ENCODE results near the gene UNC13A. TPM values are rescaled to one million over a fixed set of nuclear protein-coding genes. Genes with fewer than 3 reads are reported as not detected.

Gene UNC13A
- total RNA-seq, 1 donor = under 0.01 TPM

- no peaks in the 10 kb centered on the region for H3K27me3 ChIP-seq (ENCODE audit: insufficient read depth, low read length)
- H3K4me3 ChIP-seq (ENCODE audit: low read length) = no peak overlapping the region
- H3K4me1 ChIP-seq (ENCODE audit: insufficient read depth, low read length) = no peaks in the 10 kb centered on the region
- no peaks in the 10 kb centered on the region for H3K9me3 ChIP-seq (ENCODE audit: low read depth, low read length)
These were observed 55.6 kb downstream of the UNC13A start for GRCh38 chr19:17632577-17632976.

- no peaks in the 10 kb centered on the region for H3K27me3 ChIP-seq (ENCODE audit: insufficient read depth, low read length)
- no peaks in the 10 kb centered on the region for H3K9me3 ChIP-seq (ENCODE audit: low read depth, low read length)
- no peaks in the 10 kb centered on the region for H3K4me1 ChIP-seq (ENCODE audit: insufficient read depth, low read length)
- no peak overlapping the region for H3K4me3 ChIP-seq (ENCODE audit: low read length)
These were observed 58.4 kb downstream of the UNC13A start for GRCh38 chr19:17629760-17630159.

- H3K4me1 ChIP-seq (ENCODE audit: insufficient read depth, low read length) = no peaks in the 10 kb centered on the region
- H3K9me3 ChIP-seq (ENCODE audit: low read depth, low read length) = no peaks in the 10 kb centered on the region
- no peak overlapping the region for H3K4me3 ChIP-seq (ENCODE audit: low read length)
- H3K27me3 ChIP-seq (ENCODE audit: insufficient read depth, low read length) = no peaks in the 10 kb centered on the region
These were observed 60.2 kb downstream of the UNC13A start for GRCh38 chr19:17627921-17628320.

GRCh38 chr19:17627161-17627560, 61.0 kb downstream of the UNC13A start:
- H3K9me3 ChIP-seq (ENCODE audit: low read depth, low read length) = no peaks in the 10 kb centered on the region
- no peak overlapping the region for H3K4me3 ChIP-seq (ENCODE audit: low read length)
- no peaks in the 10 kb centered on the region for H3K4me1 ChIP-seq (ENCODE audit: insufficient read depth, low read length)
- no peaks in the 10 kb centered on the region for H3K27me3 ChIP-seq (ENCODE audit: insufficient read depth, low read length)

- H3K9me3 ChIP-seq (ENCODE audit: low read depth, low read length) = no peaks in the 10 kb centered on the region
- no peaks in the 10 kb centered on the region for H3K4me1 ChIP-seq (ENCODE audit: insufficient read depth, low read length)
- no peaks in the 10 kb centered on the region for H3K27me3 ChIP-seq (ENCODE audit: insufficient read depth, low read length)
- H3K4me3 ChIP-seq (ENCODE audit: low read length) = no peak overlapping the region
These were observed 61.6 kb downstream of the UNC13A start for GRCh38 chr19:17626456-17627015.

GRCh38 chr19:17625980-17626379, 62.2 kb downstream of the UNC13A start:
- H3K4me3 ChIP-seq (ENCODE audit: low read length) = no peak overlapping the region
- H3K9me3 ChIP-seq (ENCODE audit: low read depth, low read length) = no peaks in the 10 kb centered on the region
- H3K27me3 ChIP-seq (ENCODE audit: insufficient read depth, low read length) = no peaks in the 10 kb centered on the region
- H3K4me1 ChIP-seq (ENCODE audit: insufficient read depth, low read length) = no peaks in the 10 kb centered on the region

GRCh38 chr19:17625043-17625442, 63.1 kb downstream of the UNC13A start:
- Histone ChIP-seq H3K9me3 (ENCODE audit: low read depth, low read length) (no peaks in the 10 kb centered on the region), H3K4me1 (ENCODE audit: insufficient read depth, low read length) (no peaks in the 10 kb centered on the region), H3K27me3 (ENCODE audit: insufficient read depth, low read length) (no peaks in the 10 kb centered on the region), H3K4me3 (ENCODE audit: low read length) (no peak overlapping the region)

GRCh38 chr19:17624314-17624991, 63.7 kb downstream of the UNC13A start:
- no peak overlapping the region for H3K4me3 ChIP-seq (ENCODE audit: low read length)
- H3K9me3 ChIP-seq (ENCODE audit: low read depth, low read length) = no peaks in the 10 kb centered on the region
- no peaks in the 10 kb centered on the region for H3K27me3 ChIP-seq (ENCODE audit: insufficient read depth, low read length)
- H3K4me1 ChIP-seq (ENCODE audit: insufficient read depth, low read length) = no peaks in the 10 kb centered on the region

- Histone ChIP-seq H3K4me3 (ENCODE audit: low read length) (no peak overlapping the region), H3K9me3 (ENCODE audit: low read depth, low read length) (no peaks in the 10 kb centered on the region), H3K27me3 (ENCODE audit: insufficient read depth, low read length) (no peaks in the 10 kb centered on the region), H3K4me1 (ENCODE audit: insufficient read depth, low read length) (no peaks in the 10 kb centered on the region)
These were observed 64.8 kb downstream of the UNC13A start for GRCh38 chr19:17623224-17623935.

GRCh38 chr19:17620696-17621095, 67.5 kb downstream of the UNC13A start:
- no peaks in the 10 kb centered on the region for H3K4me1 ChIP-seq (ENCODE audit: insufficient read depth, low read length)
- H3K4me3 ChIP-seq (ENCODE audit: low read length) = no peak overlapping the region
- H3K27me3 ChIP-seq (ENCODE audit: insufficient read depth, low read length) = peaks cover 3% of the 10 kb centered on the region
- no peaks in the 10 kb centered on the region for H3K9me3 ChIP-seq (ENCODE audit: low read depth, low read length)

- no peak overlapping the region for H3K4me3 ChIP-seq (ENCODE audit: low read length)
- no peaks in the 10 kb centered on the region for H3K4me1 ChIP-seq (ENCODE audit: insufficient read depth, low read length)
- H3K9me3 ChIP-seq (ENCODE audit: low read depth, low read length) = no peaks in the 10 kb centered on the region
- peaks cover 3% of the 10 kb centered on the region for H3K27me3 ChIP-seq (ENCODE audit: insufficient read depth, low read length)
These were observed 69.2 kb downstream of the UNC13A start for GRCh38 chr19:17618936-17619335.

- Histone ChIP-seq H3K4me1 (ENCODE audit: insufficient read depth, low read length) (no peaks in the 10 kb centered on the region), H3K9me3 (ENCODE audit: low read depth, low read length) (no peaks in the 10 kb centered on the region), H3K4me3 (ENCODE audit: low read length) (no peak overlapping the region), H3K27me3 (ENCODE audit: insufficient read depth, low read length) (peaks cover 3% of the 10 kb centered on the region)
These were observed 69.8 kb downstream of the UNC13A start for GRCh38 chr19:17618281-17618903.

GRCh38 chr19:17617807-17618192, 70.4 kb downstream of the UNC13A start:
- no peak overlapping the region for H3K4me3 ChIP-seq (ENCODE audit: low read length)
- no peaks in the 10 kb centered on the region for H3K9me3 ChIP-seq (ENCODE audit: low read depth, low read length)
- H3K27me3 ChIP-seq (ENCODE audit: insufficient read depth, low read length) = peaks cover 3% of the 10 kb centered on the region
- H3K4me1 ChIP-seq (ENCODE audit: insufficient read depth, low read length) = no peaks in the 10 kb centered on the region

GRCh38 chr19:17616961-17617806, 71.0 kb downstream of the UNC13A start:
- Histone ChIP-seq H3K27me3 (ENCODE audit: insufficient read depth, low read length) (peaks cover 3% of the 10 kb centered on the region), H3K9me3 (ENCODE audit: low read depth, low read length) (no peaks in the 10 kb centered on the region), H3K4me1 (ENCODE audit: insufficient read depth, low read length) (no peaks in the 10 kb centered on the region), H3K4me3 (ENCODE audit: low read length) (no peak overlapping the region)

- Histone ChIP-seq H3K4me1 (ENCODE audit: insufficient read depth, low read length) (no peaks in the 10 kb centered on the region), H3K27me3 (ENCODE audit: insufficient read depth, low read length) (peaks cover 3% of the 10 kb centered on the region), H3K9me3 (ENCODE audit: low read depth, low read length) (no peaks in the 10 kb centered on the region), H3K4me3 (ENCODE audit: low read length) (no peak overlapping the region)
These were observed 71.5 kb downstream of the UNC13A start for GRCh38 chr19:17616686-17616960.
